Stimulated activated CD4-positive, alpha-beta T cell treated with anti-CD3 and anti-CD28 coated beads, TNF-alpha, amount 100 ng/mL, for 4 hours (primary cell): ENCODE results near the gene CRYL1.

ENCODE experiments used
- DNase-seq, 3 experiments: peaks; one replicate each; pipeline ENCODE4 v3.0.0-alpha.2; 2020; ENCODE audit warnings: low read depth in 3 of 3

The CRYL1 gene

GRCh38 chr13:20494656-20495055 is 31.0 kb downstream of the CRYL1 start:
- no peak for DNase-seq

- DNase-seq = peak; percentile 7 to 43 (median 23)
These were observed 33.0 kb downstream of the CRYL1 start for GRCh38 chr13:20492641-20493040.

- DNase-seq = no peak
These were observed 33.7 kb downstream of the CRYL1 start for GRCh38 chr13:20491926-20492435.

- DNase-seq = peak in 1 of 3 experiments; percentile 18
These were observed 36.4 kb downstream of the CRYL1 start for GRCh38 chr13:20489185-20489820.

GRCh38 chr13:20487927-20488326 is 37.7 kb downstream of the CRYL1 start:
- no peak for DNase-seq

GRCh38 chr13:20482787-20483186 is 42.9 kb downstream of the CRYL1 start:
- no peak for DNase-seq

GRCh38 chr13:20482275-20482761 is 43.3 kb downstream of the CRYL1 start:
- DNase-seq = no peak

- DNase-seq = no peak
These were observed 48.3 kb downstream of the CRYL1 start for GRCh38 chr13:20477394-20477793.

GRCh38 chr13:20475927-20476691 is 49.5 kb downstream of the CRYL1 start:
- DNase-seq = peak; percentile 24 to 39 (median 28)

- no peak for DNase-seq
These were observed 51.1 kb downstream of the CRYL1 start for GRCh38 chr13:20474515-20474914.

- DNase-seq = no peak
These were observed 51.8 kb downstream of the CRYL1 start for GRCh38 chr13:20473888-20474287.

GRCh38 chr13:20473139-20473538 is 52.5 kb downstream of the CRYL1 start:
- DNase-seq = no peak

- DNase-seq = no peak
These were observed 53.1 kb downstream of the CRYL1 start for GRCh38 chr13:20472531-20472930.

- DNase-seq = no peak
These were observed 55.5 kb downstream of the CRYL1 start for GRCh38 chr13:20470136-20470535.

GRCh38 chr13:20466371-20466770 is 59.3 kb downstream of the CRYL1 start:
- no peak for DNase-seq

- DNase-seq = no peak
These were observed 60.3 kb downstream of the CRYL1 start for GRCh38 chr13:20465218-20465879.

GRCh38 chr13:20462921-20463320 is 62.7 kb downstream of the CRYL1 start:
- no peak for DNase-seq

GRCh38 chr13:20462533-20462915 is 63.1 kb downstream of the CRYL1 start:
- no peak for DNase-seq

- no peak for DNase-seq
These were observed 63.7 kb downstream of the CRYL1 start for GRCh38 chr13:20461860-20462532.

GRCh38 chr13:20461481-20461859 is 64.2 kb downstream of the CRYL1 start:
- no peak for DNase-seq

GRCh38 chr13:20460761-20461160 is 64.9 kb downstream of the CRYL1 start:
- DNase-seq = no peak

GRCh38 chr13:20457670-20458069 is 68.0 kb downstream of the CRYL1 start:
- no peak for DNase-seq
